Activated CD8-positive, alpha-beta memory T cell treated with anti-CD3 and anti-CD28 coated beads for 24 hours (primary cell): ENCODE measurements around the gene FRMPD1.

Experiments
- DNase-seq: peaks from one replicate; pipeline ENCODE4 v3.0.0-alpha.2; 2020

FRMPD1 gene

GRCh38 chr9:37683531-37684371 lies 33.0 kb downstream of the FRMPD1 start:
- DNase-seq: no peak

- no peak for DNase-seq
These were observed 42.0 kb downstream of the FRMPD1 start for GRCh38 chr9:37692622-37693221.

DNA sequence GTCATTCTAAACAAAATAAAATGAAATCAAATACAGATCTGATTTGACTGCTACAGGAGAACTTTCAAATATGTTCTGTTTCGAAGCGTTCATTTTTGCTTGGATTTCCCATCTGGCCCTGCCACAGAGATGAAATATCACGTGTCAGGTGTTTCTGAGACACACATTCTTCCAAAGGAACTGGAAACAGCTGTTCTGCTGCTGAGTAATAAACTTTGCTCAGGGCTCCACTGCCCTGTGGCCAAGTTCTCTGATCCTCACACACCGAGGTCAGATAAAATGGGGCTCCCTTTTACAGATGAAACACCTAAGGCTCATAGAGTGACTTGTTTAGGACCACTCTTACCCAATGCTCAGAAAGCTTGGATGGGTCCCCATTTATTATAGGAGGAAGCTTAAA lies 42.5 kb downstream of the FRMPD1 start:
- no peak for DNase-seq

DNA sequence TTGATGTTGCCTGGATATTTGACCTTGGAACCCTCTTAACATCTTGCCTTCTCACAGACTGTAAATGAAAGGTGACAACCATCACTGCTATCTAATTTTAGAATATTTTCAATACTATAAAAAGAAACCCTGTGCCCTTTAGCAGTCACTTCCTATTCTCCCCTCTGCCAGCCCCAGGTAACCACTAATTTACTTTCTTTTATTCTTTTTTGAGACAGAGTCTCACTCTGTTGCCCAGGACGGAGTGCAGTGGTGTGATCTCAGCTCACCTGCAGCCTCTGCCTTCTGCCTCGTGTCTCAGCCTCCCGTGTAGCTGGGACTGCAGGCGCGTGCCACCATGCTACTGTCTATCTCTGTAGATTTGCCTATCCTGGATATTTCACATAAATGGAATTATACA lies 43.6 kb downstream of the FRMPD1 start:
- no peak for DNase-seq

GRCh38 chr9:37696528-37696927 lies 45.8 kb downstream of the FRMPD1 start:
- DNase-seq: no peak

- DNase-seq: no peak
These were observed 49.4 kb downstream of the FRMPD1 start for GRCh38 chr9:37700131-37700530.

- DNase-seq: no peak
These were observed 50.1 kb downstream of the FRMPD1 start for GRCh38 chr9:37700900-37701299.

- no peak for DNase-seq
These were observed 55.0 kb downstream of the FRMPD1 start for GRCh38 chr9:37705787-37706186.

- DNase-seq: no peak
These were observed 55.5 kb downstream of the FRMPD1 start for GRCh38 chr9:37706290-37706689.

DNA sequence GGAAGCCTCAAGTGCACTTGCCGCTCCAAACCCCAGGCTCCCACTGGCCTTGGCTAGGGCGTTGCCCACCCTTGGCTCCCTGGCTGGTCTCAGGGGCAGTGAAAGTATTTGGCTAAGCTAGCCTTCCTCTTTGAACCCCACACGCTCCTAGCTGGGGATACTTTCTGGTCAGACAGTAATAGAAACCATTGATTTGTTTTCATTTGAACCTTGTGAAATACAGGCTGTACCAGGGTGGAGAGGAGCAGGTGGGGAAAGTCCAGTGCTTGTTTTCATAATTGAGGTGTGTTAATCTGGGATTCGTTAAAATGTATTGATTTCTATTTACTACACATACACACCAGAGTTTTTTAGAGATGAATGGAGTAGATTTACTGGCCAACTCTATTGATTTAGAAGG lies 57.0 kb downstream of the FRMPD1 start:
- DNase-seq: no peak

DNA sequence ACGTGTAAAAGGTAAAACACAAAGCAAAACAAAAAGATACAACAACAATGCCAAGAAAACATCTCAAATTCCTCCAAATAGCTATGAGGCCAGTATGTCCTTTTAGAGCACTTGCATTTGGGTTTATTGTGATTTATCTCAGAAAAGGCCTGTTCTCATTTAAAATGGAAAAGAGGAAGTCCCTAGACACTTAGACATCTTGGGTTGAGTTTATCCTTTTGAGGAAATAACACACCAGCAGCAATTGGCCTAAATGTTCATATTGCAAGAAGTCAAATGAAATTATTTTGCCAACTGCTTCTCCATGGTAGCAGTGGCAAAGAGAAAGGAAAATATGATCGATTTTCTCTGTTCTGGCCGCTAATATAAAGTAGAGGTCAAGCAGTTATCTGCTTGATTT lies 59.3 kb downstream of the FRMPD1 start:
- no peak for DNase-seq

GRCh38 chr9:37715260-37715659 lies 64.5 kb downstream of the FRMPD1 start:
- DNase-seq: no peak

GRCh38 chr9:37715991-37716505 lies 65.3 kb downstream of the FRMPD1 start:
- no peak for DNase-seq

DNA sequence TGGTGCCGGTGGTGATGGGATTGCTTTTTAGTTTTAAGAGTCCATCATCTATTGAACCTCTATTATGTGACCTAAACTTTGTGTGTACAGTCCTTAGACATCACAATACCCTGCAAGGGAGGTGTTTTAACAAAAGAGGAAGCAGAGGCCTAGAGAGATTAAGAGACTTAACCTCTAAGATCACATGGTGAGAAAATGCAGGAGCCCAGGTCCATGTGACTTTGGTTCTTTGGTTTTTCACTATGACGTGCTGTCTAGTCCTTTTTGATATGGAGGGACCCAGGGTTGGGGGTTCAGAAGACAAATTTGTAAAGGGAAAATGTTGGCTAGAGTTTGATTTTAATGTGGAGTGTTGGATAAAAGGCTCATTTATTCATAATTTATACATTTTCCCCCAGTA lies 68.8 kb downstream of the FRMPD1 start:
- DNase-seq: no peak

DNA sequence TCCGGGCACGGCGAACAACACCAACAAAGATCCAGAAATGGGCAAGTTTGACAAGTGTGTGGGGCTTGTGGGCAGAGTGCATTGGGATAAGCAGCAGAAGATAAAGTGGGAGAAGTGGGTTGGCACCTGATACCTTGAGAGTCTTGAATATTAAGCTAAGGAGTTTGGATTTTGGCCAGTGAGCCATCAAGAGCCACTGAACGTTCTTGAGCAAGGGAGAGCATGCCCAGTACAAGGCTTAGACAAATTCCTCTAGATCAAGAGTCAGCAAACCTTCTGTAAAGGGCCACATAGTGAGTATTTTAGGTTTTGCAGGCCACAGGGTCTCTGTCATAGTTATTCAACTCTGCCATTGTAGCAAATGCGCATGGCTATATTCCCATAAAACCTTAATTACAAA lies 76.3 kb downstream of the FRMPD1 start:
- DNase-seq: no peak

DNA sequence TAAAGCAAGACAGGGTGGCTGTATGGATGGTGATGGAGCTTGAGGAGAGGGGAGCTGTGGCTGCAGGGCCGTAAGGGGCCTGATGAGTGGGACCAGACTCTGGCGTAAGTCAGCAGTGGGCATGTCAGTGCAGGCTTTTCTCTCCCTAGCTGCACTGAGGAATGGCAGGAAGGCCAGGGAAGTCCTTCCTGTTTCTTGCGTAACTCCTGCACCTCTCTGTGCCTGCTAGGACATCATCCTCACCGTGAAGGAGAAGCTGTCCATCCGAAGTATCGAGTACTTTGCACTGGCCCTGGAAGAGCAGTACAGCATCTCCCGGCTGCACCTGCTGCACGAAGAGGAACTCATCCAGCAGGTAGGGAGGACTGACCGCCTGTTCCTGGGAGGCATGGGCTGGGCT lies 78.7 kb downstream of the FRMPD1 start:
- no peak for DNase-seq

DNA sequence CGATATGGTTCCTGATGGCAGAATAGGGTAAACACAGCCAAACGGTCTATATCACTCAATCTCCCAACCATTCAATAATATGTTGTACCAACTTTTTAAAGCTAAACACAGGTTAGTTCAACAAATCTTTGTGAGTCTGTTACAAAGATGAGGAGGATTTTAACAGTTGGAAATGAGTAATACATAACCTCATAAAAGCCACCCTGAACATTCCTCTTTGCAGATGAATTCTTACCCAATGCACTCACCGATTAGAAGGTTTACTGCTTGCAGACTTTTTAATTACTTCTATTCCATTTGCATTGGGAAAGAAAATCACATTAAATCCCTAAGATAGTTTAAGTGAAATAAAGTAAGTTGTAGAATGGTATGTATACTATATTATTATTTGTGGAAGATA lies 79.5 kb downstream of the FRMPD1 start:
- DNase-seq: no peak

DNA sequence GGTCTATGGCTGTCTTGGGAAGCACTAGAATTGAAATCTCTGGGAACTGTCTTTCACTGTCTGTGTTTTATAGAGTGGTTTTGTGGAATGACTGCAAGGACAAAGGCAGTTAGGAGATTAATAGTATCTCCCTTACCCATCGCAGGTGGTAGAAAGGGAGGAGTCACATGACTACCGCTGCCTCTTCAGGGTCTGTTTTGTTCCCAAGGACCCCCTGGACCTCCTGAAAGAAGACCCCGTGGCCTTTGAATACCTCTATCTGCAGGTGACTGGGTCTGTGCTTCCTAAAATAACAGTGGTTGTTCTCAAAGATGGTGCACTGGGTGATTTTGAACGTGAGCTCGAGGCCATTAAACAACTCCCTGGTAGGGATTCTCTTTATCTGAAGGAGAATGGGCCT lies 80.1 kb downstream of the FRMPD1 start:
- DNase-seq: no peak

GRCh38 chr9:37732086-37732741 lies 81.5 kb downstream of the FRMPD1 start:
- DNase-seq: no peak

GRCh38 chr9:37732952-37733351 lies 82.2 kb downstream of the FRMPD1 start:
- DNase-seq: no peak

- no peak for DNase-seq
These were observed 88.5 kb downstream of the FRMPD1 start for GRCh38 chr9:37739222-37739621.

DNA sequence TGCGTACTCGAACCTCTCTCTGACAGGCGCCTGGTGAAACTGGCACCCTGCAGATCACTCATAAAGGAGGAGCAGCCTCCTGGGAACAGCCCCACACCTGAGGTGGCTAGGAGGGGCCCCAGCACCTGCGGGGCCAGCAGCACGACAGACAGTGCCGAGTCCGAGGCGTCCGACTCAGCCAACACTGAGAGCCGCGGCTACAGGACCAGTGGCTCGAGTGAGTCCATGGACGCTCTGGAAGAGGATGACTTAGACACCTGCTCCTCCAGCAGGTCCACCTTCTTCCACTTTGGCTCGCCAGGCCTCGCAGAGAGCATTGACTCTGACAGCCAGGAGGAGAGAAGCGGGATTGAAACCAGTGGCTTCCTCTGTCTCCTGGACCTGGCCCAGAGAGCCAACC lies 89.4 kb downstream of the FRMPD1 start:
- DNase-seq: no peak

GRCh38 chr9:37740631-37741328 lies 90.0 kb downstream of the FRMPD1 start:
- DNase-seq: no peak
